Measurements from ENCODE around the gene TM2D3.

TM2D3 gene

DNA sequence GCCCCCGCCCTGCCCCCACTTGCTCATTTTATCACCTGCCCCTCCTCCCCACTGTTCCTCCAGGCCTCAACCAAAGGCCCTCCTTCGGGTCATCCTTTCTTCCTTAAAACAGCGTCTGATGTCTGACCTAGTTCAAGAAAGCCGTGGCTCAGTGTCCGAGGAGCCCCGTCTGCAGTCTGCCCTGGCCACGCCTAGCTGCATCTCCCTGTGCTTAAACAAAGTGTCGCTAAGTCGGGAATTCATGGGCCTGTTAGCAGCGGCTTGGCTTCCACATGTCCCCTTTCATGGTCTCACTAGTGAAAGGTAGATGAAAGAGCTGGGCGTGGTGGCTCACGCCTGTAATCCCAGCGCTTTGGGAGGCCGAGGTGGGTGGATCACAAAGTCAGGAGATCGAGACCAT, 41.2 kb downstream of the TM2D3 start:
- no peak for TF ChIP-seq EZH2phosphoT487 (IDR thresholded peaks at IDR 0.05; ENCODE audit: low read depth)
- TF ChIP-seq, protein P1, sequence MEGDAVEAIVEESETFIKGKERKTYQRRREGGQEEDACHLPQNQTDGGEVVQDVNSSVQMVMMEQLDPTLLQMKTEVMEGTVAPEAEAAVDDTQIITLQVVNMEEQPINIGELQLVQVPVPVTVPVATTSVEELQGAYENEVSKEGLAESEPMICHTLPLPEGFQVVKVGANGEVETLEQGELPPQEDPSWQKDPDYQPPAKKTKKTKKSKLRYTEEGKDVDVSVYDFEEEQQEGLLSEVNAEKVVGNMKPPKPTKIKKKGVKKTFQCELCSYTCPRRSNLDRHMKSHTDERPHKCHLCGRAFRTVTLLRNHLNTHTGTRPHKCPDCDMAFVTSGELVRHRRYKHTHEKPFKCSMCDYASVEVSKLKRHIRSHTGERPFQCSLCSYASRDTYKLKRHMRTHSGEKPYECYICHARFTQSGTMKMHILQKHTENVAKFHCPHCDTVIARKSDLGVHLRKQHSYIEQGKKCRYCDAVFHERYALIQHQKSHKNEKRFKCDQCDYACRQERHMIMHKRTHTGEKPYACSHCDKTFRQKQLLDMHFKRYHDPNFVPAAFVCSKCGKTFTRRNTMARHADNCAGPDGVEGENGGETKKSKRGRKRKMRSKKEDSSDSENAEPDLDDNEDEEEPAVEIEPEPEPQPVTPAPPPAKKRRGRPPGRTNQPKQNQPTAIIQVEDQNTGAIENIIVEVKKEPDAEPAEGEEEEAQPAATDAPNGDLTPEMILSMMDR (IDR thresholded peaks at IDR 0.05; ENCODE audit: low read depth, low read length) = no peak
- H3K4me1 ChIP-seq (ENCODE audit: low read length) = no peaks in the 10 kb centered on the region

DNA sequence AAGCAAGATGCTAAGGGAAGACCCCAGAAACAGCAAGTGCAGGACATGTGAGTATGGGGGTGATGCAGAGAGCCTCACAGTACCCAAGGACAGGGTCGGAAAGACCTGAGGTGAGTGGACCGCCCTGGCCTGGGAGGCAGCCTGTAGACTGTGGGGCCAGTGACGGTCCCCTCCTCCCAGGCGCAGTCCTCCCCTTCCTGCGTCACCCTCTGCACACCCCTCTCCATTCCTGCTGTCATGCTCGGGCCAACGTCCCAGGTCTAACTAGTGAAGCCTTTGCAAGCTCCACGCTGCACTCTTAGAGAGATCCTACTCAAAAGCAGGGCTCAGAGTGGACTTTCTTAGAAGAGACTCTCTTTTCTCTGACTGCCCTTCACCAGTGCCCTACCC, 41.6 kb downstream of the TM2D3 start:
- TF ChIP-seq EZH2phosphoT487 (IDR thresholded peaks at IDR 0.05; ENCODE audit: low read depth) = no peak
- TF ChIP-seq, protein P1 (IDR thresholded peaks at IDR 0.05; ENCODE audit: low read depth, low read length) = no peak
- no peaks in the 10 kb centered on the region for H3K36me3 ChIP-seq (replicated peaks; ENCODE audit: low read depth, low read length)
- no peak overlapping the region for H3K4me3 ChIP-seq (ENCODE audit: low read length)
- H2AFZ ChIP-seq (ENCODE audit: low read depth, low read length) = no peak overlapping the region
- no peaks in the 10 kb centered on the region for H3K27me3 ChIP-seq (ENCODE audit: low read depth, low read length)
- H3K27ac ChIP-seq (ENCODE audit: low read length) = no peak overlapping the region
- no peaks in the 10 kb centered on the region for H3K79me2 ChIP-seq (ENCODE audit: low read length)
- no peaks in the 10 kb centered on the region for H3K4me1 ChIP-seq (ENCODE audit: low read length)
- no peak overlapping the region for H3K4me2 ChIP-seq (ENCODE audit: low read length)
- no peaks in the 10 kb centered on the region for H4K20me1 ChIP-seq (ENCODE audit: insufficient read depth, low read length)
- H3K9me3 ChIP-seq (ENCODE audit: insufficient read depth, low read length) = no peaks in the 10 kb centered on the region
- no peak overlapping the region for H3K9ac ChIP-seq (ENCODE audit: low read length)

More for the DNA sequence above, 41.2 kb downstream of the TM2D3 start:
- Histone ChIP-seq H3K36me3 (replicated peaks; ENCODE audit: low read depth, low read length) (no peaks in the 10 kb centered on the region), H4K20me1 (ENCODE audit: insufficient read depth, low read length) (no peaks in the 10 kb centered on the region), H3K4me2 (ENCODE audit: low read length) (no peak overlapping the region), H3K9ac (ENCODE audit: low read length) (no peak overlapping the region), H3K4me3 (ENCODE audit: low read length) (no peak overlapping the region), H3K27me3 (ENCODE audit: low read depth, low read length) (no peaks in the 10 kb centered on the region), H2AFZ (ENCODE audit: low read depth, low read length) (no peak overlapping the region), H3K27ac (ENCODE audit: low read length) (no peak overlapping the region), H3K9me3 (ENCODE audit: insufficient read depth, low read length) (no peaks in the 10 kb centered on the region), H3K79me2 (ENCODE audit: low read length) (no peaks in the 10 kb centered on the region)

DNA sequence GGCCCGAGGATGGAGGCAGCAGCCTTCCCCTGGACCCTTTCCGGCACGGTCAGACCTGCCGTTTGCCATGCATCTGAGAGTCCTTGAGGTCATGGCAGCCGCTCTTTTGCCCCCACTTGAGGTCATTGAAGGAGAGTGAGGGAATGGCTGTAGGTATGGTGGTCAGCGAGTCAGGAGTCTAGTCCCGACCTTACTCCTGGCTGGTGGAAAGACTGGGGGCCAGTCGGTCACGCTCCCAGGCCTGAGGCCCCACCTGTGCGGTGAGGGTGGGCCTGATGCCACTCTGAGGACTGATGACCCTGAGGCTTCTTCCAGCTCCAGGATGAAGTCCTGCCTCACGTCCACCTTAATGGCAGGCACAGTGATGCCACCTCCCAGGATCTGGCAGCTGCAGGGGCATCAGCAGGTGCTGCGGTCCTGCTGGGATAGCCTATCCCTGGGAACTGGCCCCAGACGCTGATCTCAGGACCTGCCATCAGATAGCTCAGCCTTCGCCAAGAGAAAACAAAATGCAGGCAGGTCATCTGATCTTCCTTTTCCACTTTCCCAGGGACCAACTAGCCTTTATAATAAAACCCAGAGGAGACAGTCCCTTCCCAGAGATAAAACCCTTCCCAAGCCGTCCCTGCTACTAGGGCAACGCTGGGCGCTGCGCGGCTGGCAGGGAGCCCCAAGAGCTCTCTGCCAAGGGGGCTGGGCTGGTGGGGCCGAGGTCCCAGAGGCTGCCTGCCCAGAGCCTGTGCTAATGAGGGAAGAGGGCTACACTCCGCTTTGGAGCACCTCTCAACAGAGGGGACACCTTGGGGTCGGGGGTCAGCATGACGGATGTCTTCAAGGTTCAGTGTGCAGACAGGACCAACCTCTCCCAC, 42.2 kb downstream of the TM2D3 start:
- Histone ChIP-seq H2AFZ (ENCODE audit: low read depth, low read length) (no peak overlapping the region), H3K9me3 (ENCODE audit: insufficient read depth, low read length) (no peaks in the 10 kb centered on the region), H3K27me3 (ENCODE audit: low read depth, low read length) (no peaks in the 10 kb centered on the region), H3K9ac (ENCODE audit: low read length) (no peak overlapping the region), H3K36me3 (replicated peaks; ENCODE audit: low read depth, low read length) (no peaks in the 10 kb centered on the region), H3K4me1 (ENCODE audit: low read length) (no peaks in the 10 kb centered on the region), H3K27ac (ENCODE audit: low read length) (no peak overlapping the region), H3K79me2 (ENCODE audit: low read length) (no peaks in the 10 kb centered on the region), H4K20me1 (ENCODE audit: insufficient read depth, low read length) (no peaks in the 10 kb centered on the region), H3K4me2 (ENCODE audit: low read length) (no peak overlapping the region), H3K4me3 (ENCODE audit: low read length) (no peak overlapping the region)
- no peak for TF ChIP-seq EZH2phosphoT487 (IDR thresholded peaks at IDR 0.05; ENCODE audit: low read depth)
- TF ChIP-seq, protein P1 (IDR thresholded peaks at IDR 0.05; ENCODE audit: low read depth, low read length) = no peak

DNA sequence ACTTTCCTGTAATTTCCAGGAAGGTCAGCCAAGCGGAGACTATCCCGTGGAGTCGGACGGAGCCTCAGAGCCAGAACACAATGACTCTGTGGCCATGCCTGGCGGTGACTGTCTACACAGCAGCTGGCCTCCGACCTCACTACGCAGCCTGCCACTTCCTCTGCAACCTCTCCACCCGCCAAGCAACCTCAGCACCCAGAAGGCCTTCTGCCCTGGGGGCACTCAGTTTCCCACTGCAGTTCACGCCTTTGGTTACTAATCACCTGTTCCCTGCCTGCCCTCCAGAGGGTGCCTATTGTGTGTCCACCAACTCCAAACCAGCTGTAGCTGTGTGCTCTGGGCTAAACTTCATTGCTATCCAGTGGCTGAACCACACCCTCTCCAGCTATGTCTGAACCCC, 44.0 kb downstream of the TM2D3 start:
- no peaks in the 10 kb centered on the region for H4K20me1 ChIP-seq (ENCODE audit: insufficient read depth, low read length)
- H3K4me2 ChIP-seq (ENCODE audit: low read length) = no peak overlapping the region
- H3K27ac ChIP-seq (ENCODE audit: low read length) = no peak overlapping the region
- H3K9ac ChIP-seq (ENCODE audit: low read length) = no peak overlapping the region
- H2AFZ ChIP-seq (ENCODE audit: low read depth, low read length) = no peak overlapping the region
- TF ChIP-seq, protein P1 (IDR thresholded peaks at IDR 0.05; ENCODE audit: low read depth, low read length) = no peak
- TF ChIP-seq EZH2phosphoT487 (IDR thresholded peaks at IDR 0.05; ENCODE audit: low read depth) = no peak
- H3K27me3 ChIP-seq (ENCODE audit: low read depth, low read length) = no peaks in the 10 kb centered on the region; the same call in 1 of the 2 replicates
- no peak overlapping the region for H3K4me3 ChIP-seq (ENCODE audit: low read length)
- H3K36me3 ChIP-seq (replicated peaks; ENCODE audit: low read depth, low read length) = no peaks in the 10 kb centered on the region
- no peaks in the 10 kb centered on the region for H3K9me3 ChIP-seq (ENCODE audit: insufficient read depth, low read length)
- H3K79me2 ChIP-seq (ENCODE audit: low read length) = no peaks in the 10 kb centered on the region
- no peaks in the 10 kb centered on the region for H3K4me1 ChIP-seq (ENCODE audit: low read length)
